Neural progenitor cell (in vitro differentiated cells): Measurements from ENCODE around the gene CDC42BPA. TPM values are rescaled to one million over a fixed set of nuclear protein-coding genes. Genes with fewer than 3 reads are reported as not detected.

Experiments used
- DNase-seq: peaks from one replicate; pipeline ENCODE4 v3.0.0-alpha.2; 2016; ENCODE audit warnings: low spot score
- H2AFZ ChIP-seq: fragments of 200-600 bp; sonication (generic); replicated peaks from 2 replicates; pipeline ENCODE4 v1.6.1; 2016; ENCODE audit warnings: antibody characterized with exemption
- H3F3A ChIP-seq: fragments of 200-600 bp; sonication (generic); 2 replicates; pipeline ENCODE4 v1.6.1; 2016; ENCODE audit warnings: antibody characterized with exemption, low read depth
- H3K27ac ChIP-seq: fragments of 200-600 bp; sonication (generic); 2 replicates; pipeline ENCODE4 v1.5.1; 2016; ENCODE audit warnings: mild to moderate bottlenecking
- H3K27me3 ChIP-seq: fragments of 200-600 bp; sonication (generic); 2 replicates; pipeline ENCODE4 v1.6.1; 2016; ENCODE audit warnings: mild to moderate bottlenecking, moderate library complexity
- H3K36me3 ChIP-seq: fragments of 200-600 bp; sonication (generic); 2 replicates; pipeline ENCODE4 v1.5.1; 2016
- H3K4me1 ChIP-seq: fragments of 200-600 bp; sonication (generic); 2 replicates; pipeline ENCODE4 v1.6.1; 2016; ENCODE audit warnings: mixed run types
- H3K4me2 ChIP-seq: fragments of 200-600 bp; sonication (generic); 2 replicates; pipeline ENCODE4 v1.6.1; 2016
- H3K4me3 ChIP-seq: fragments of 200-600 bp; sonication (generic); 2 replicates; pipeline ENCODE4 v1.5.1; 2016
- H3K79me2 ChIP-seq: fragments of 200-600 bp; sonication (generic); 2 replicates; pipeline ENCODE4 v1.6.1; 2016; ENCODE audit warnings: low read depth
- H3K9ac ChIP-seq: fragments of 200-600 bp; sonication (generic); 2 replicates; pipeline ENCODE4 v1.6.1; 2016
- H3K9me3 ChIP-seq: fragments of 200-600 bp; sonication (generic); 2 replicates; pipeline ENCODE4 v1.5.1; 2016; ENCODE audit warnings: low read depth
- H4K20me1 ChIP-seq: fragments of 200-600 bp; sonication (generic); 2 replicates; pipeline ENCODE4 v1.6.1; 2016; ENCODE audit warnings: low read depth
- H3K27ac Mint-ChIP-seq: 3 replicates; pipeline ENCODE4 v1.8.0; 2021; ENCODE audit warnings: mixed read lengths
- H3K27me3 Mint-ChIP-seq: 2 replicates; pipeline ENCODE4 v1.8.0; 2022; ENCODE audit warnings: low read depth, mild to moderate bottlenecking, inconsistent platforms, moderate library complexity, mixed read lengths; ENCODE audit not compliant: insufficient read depth
- H3K36me3 Mint-ChIP-seq: 3 replicates; pipeline ENCODE4 v1.8.0; 2021; ENCODE audit warnings: mixed read lengths
- H3K4me1 Mint-ChIP-seq: 3 replicates; pipeline ENCODE4 v1.8.0; 2021; ENCODE audit warnings: mixed read lengths
- H3K4me3 Mint-ChIP-seq: 3 replicates; pipeline ENCODE4 v1.8.0; 2021; ENCODE audit warnings: mild to moderate bottlenecking, moderate library complexity, mixed read lengths
- H3K9me3 Mint-ChIP-seq: 3 replicates; pipeline ENCODE4 v1.8.0; 2020; ENCODE audit warnings: mixed read lengths
- CTCF ChIP-seq: fragments of 200-600 bp; sonication (generic); IDR thresholded peaks from 2 replicates; pipeline ENCODE4 v1.5.1; 2017; ENCODE audit warnings: antibody characterized with exemption, mild to moderate bottlenecking
- EZH2 ChIP-seq: fragments of 200-600 bp; sonication (generic); IDR thresholded peaks from 2 replicates; pipeline ENCODE4 v1.6.1; 2017; ENCODE audit warnings: antibody characterized with exemption, mild to moderate bottlenecking, moderate library complexity
- EZH2phosphoT487 ChIP-seq: fragments of 200-600 bp; sonication (generic); IDR thresholded peaks from 2 replicates; pipeline ENCODE4 v1.6.1; 2017; ENCODE audit warnings: antibody characterized with exemption
- total RNA-seq: library from RNA; depleted of rRNA; stranded (reverse); fragments of >200 nt; gene quantifications from 2 replicates; pipeline ENCODE4 v1.2.3, GENCODE V29; 2015; ENCODE audit warnings: low replicate concordance

The CDC42BPA gene
- total RNA-seq, 1 donor from 2014 or later = 54.7 TPM

DNA sequence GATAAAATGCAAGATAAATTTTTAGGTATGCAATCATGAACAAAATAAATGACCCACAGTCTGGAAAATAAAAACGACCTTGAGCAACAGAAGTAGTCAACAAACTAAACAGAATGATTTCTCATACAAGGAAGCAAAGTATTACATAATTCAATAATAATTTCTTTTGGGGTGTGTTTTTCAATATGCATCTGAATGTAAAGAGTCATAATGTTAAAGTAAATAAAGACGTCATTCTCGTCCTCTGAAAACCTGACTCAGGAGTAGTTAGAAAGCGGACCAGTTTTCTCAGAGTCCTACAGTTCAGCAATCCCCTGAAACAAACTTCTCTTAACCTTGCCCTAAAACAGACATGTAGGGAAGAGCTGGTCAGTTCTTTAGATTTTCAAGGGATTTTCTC is 18.6 kb downstream of the CDC42BPA start:
- DNase-seq = no peak
- H3K4me1 Mint-ChIP-seq = peaks cover 3% of the 10 kb centered on the region
- Histone ChIP-seq H3K36me3 (no peaks in the 10 kb centered on the region), H3K27ac (no peak overlapping the region), H3K79me2 (peaks cover 94% of the 10 kb centered on the region), H3K4me3 (no peak overlapping the region), H3F3A (no peaks in the 10 kb centered on the region), H2AFZ (no peak overlapping the region), H3K4me1 (no peaks in the 10 kb centered on the region), H3K9me3 (no peaks in the 10 kb centered on the region), H4K20me1 (no peaks in the 10 kb centered on the region), H3K4me2 (no peak overlapping the region), H3K27me3 (no peaks in the 10 kb centered on the region), H3K9ac (no peak overlapping the region)
- H3K4me3 Mint-ChIP-seq = no peak overlapping the region
- H3K27ac Mint-ChIP-seq = no peak overlapping the region
- peaks cover 10% of the 10 kb centered on the region for H3K9me3 Mint-ChIP-seq
- TF ChIP-seq CTCF = no peak
- H3K36me3 Mint-ChIP-seq = peaks cover 15% of the 10 kb centered on the region
- H3K27me3 Mint-ChIP-seq = peaks cover 2% of the 10 kb centered on the region

GRCh38 chr1:227299241-227299627 is 19.1 kb downstream of the CDC42BPA start:
- no peak overlapping the region for H3K27ac Mint-ChIP-seq
- H3K4me1 ChIP-seq = no peaks in the 10 kb centered on the region
- H3K79me2 ChIP-seq = peaks cover 93% of the 10 kb centered on the region
- H3K9me3 Mint-ChIP-seq = peaks cover 10% of the 10 kb centered on the region
- H3K4me1 Mint-ChIP-seq = peaks cover 3% of the 10 kb centered on the region
- H3K4me3 Mint-ChIP-seq = no peak overlapping the region
- H3K4me2 ChIP-seq = no peak overlapping the region
- H3K27ac ChIP-seq = no peak overlapping the region
- no peaks in the 10 kb centered on the region for H4K20me1 ChIP-seq
- no peak for TF ChIP-seq CTCF
- TF ChIP-seq EZH2phosphoT487 = no peak
- no peak for TF ChIP-seq EZH2
- no peak overlapping the region for H3K4me3 ChIP-seq
- DNase-seq = no peak
- H3F3A ChIP-seq = no peaks in the 10 kb centered on the region
- no peaks in the 10 kb centered on the region for H3K27me3 ChIP-seq
- peaks cover 13% of the 10 kb centered on the region for H3K36me3 Mint-ChIP-seq
- H3K9ac ChIP-seq = no peak overlapping the region
- H3K9me3 ChIP-seq = no peaks in the 10 kb centered on the region
- no peaks in the 10 kb centered on the region for H3K36me3 ChIP-seq
- no peak overlapping the region for H2AFZ ChIP-seq
- H3K27me3 Mint-ChIP-seq = peaks cover 2% of the 10 kb centered on the region

DNA sequence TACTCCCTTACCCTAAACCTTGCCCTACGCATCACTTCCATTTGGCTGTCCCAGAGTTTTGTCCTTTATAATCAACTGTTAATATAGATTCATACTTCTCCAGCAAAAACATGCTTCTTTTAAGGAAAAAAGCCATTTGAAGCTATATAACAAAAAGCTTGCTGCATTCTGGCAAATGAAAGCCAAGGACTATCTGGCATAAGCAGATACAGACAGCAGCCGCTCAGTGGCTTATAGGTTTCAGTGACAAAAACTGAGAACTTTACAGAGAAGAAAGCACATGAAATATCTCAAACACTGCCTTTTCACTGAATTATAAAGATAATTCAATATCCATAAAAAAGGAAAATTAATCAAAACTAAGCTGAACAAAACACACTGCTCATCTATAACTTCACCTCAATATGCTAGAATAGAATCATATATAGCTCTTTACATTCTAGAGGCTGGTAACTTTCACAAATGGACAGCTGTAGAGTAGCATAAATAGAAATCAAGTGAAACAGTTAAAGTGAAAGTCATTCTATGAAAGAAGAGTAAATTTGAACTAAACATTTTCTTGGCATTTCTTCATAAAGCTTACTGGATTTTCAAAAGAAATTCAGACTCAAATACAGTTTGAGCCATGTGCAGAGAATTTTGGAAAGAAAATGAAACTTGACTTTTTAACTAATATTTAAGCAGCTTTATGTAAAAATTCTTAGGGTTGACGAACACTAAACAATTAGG is 19.6 kb downstream of the CDC42BPA start:
- Mint-ChIP-seq H3K27ac (no peak overlapping the region), H3K4me1 (peaks cover 3% of the 10 kb centered on the region), H3K27me3 (peaks cover 2% of the 10 kb centered on the region), H3K36me3 (peaks cover 11% of the 10 kb centered on the region), H3K4me3 (no peak overlapping the region), H3K9me3 (peaks cover 10% of the 10 kb centered on the region)
- Histone ChIP-seq H3K4me2 (no peak overlapping the region), H3F3A (no peaks in the 10 kb centered on the region), H4K20me1 (no peaks in the 10 kb centered on the region), H3K79me2 (peaks cover 91% of the 10 kb centered on the region), H3K4me1 (no peaks in the 10 kb centered on the region), H3K9ac (no peak overlapping the region), H3K36me3 (no peaks in the 10 kb centered on the region), H3K9me3 (no peaks in the 10 kb centered on the region), H3K4me3 (no peak overlapping the region), H3K27me3 (no peaks in the 10 kb centered on the region), H3K27ac (no peak overlapping the region), H2AFZ (no peak overlapping the region)
- DNase-seq = no peak
- TF ChIP-seq EZH2 (no peak), EZH2phosphoT487 (no peak), CTCF (no peak)
